GM12892 (cell line): ENCODE results near the gene EIF3K.

Experiments
- POLR2A ChIP-seq: IDR thresholded peaks from 2 replicates; pipeline ENCODE4 v1.6.1; 2011; ENCODE audit warnings: low read depth, low read length, control low read depth
- POLR2AphosphoS5 ChIP-seq: IDR thresholded peaks from 2 replicates; pipeline ENCODE4 v1.6.1; 2011; ENCODE audit warnings: low read depth, low read length, control low read depth

GRCh38 chr19:38657633-38658222 is 38.7 kb downstream of the EIF3K start:
- TF ChIP-seq POLR2AphosphoS5 (no peak), POLR2A (no peak)
